B cell (primary cell): Measurements from ENCODE around the gene KRTAP10-8. TPM values are rescaled to one million over a fixed set of nuclear protein-coding genes. Genes with fewer than 3 reads are reported as not detected.

Source experiments
- ATAC-seq: fragments of 200-7000 bp; cut with Tn5 transposase; one replicate; pipeline ENCODE4 v1.10.0; 2021; ENCODE audit warnings: low read depth, mild to moderate bottlenecking, moderate number of reproducible peaks, moderate library complexity
- CTCF ChIA-PET: fragments of 350-600 bp; sonication (Branson Sonifier 250); formaldehyde crosslinking; loops from one replicate; lab custom pipeline; 2021; ENCODE audit warnings: antibody characterized with exemption, inconsistent platforms; lab: Charles Lee
- POLR2A ChIA-PET: fragments of 350-600 bp; sonication (Branson Sonifier 250); formaldehyde crosslinking; loops from one replicate; lab custom pipeline; 2021; ENCODE audit warnings: antibody characterized with exemption; lab: Charles Lee
- DNase-seq: peaks from one replicate; pipeline ENCODE4 v3.0.0; 2013
- H2AFZ ChIP-seq: 2 replicates; pipeline ENCODE4 v1.6.1; 2012; ENCODE audit warnings: mild to moderate bottlenecking, low read depth, low read length; ENCODE audit not compliant: insufficient read depth, poor library complexity, severe bottlenecking
- H3K27ac ChIP-seq, 2 donors: 1 replicate in 1 of 2; 2 replicates in 1 of 2; pipeline ENCODE4 v1.5.1; 2012 to 2013; ENCODE audit warnings: low read length in 2 of 2, mild to moderate bottlenecking in 2 of 2, moderate library complexity in 1 of 2
- H3K27me3 ChIP-seq, 4 experiments: fragments of 200-600 bp in 1 of 4; sonication (generic) in 1 of 4; replicated peaks in 1 of 4; 1 replicate in 2 of 4; 2 replicates in 2 of 4; pipeline versions ENCODE4 v1.6.1 to v1.7.0; 2013 to 2016; ENCODE audit warnings: low read length in 3 of 4, mild to moderate bottlenecking in 2 of 4, mixed read lengths in 1 of 4, moderate library complexity in 1 of 4; ENCODE audit not compliant: insufficient read depth in 4 of 4, control insufficient read depth in 3 of 4; ENCODE audit errors: control extremely low read depth in 1 of 4
- H3K36me3 ChIP-seq, 2 experiments: replicated peaks in 1 of 2; 1 replicate in 1 of 2; 2 replicates in 1 of 2; pipeline versions ENCODE4 v1.6.1 to v1.7.1; 2013; ENCODE audit warnings: low read length in 1 of 2; ENCODE audit not compliant: insufficient read depth in 2 of 2, control insufficient read depth in 1 of 2; ENCODE audit errors: control extremely low read depth in 1 of 2, extremely low read depth in 1 of 2
- H3K4me1 ChIP-seq, 2 donors: fragments of 200-600 bp in 1 of 2; sonication (generic) in 1 of 2; 1 replicate in 1 of 2; 2 replicates in 1 of 2; pipeline versions ENCODE4 v1.5.1 to v1.6.1; 2013 to 2017; ENCODE audit warnings: low read length in 2 of 2; ENCODE audit not compliant: control insufficient read depth in 2 of 2, insufficient read depth in 2 of 2
- H3K4me2 ChIP-seq: replicated peaks from 2 replicates; pipeline ENCODE3; 2012; ENCODE audit warnings: mild to moderate bottlenecking, low read depth, low read length; ENCODE audit not compliant: poor library complexity, severe bottlenecking
- H3K4me3 ChIP-seq, 5 experiments: fragments of 200-600 bp in 1 of 5; sonication (generic) in 1 of 5; 1 replicate in 3 of 5; 2 replicates in 2 of 5; pipeline versions ENCODE4 v1.5.1 to v1.7.0; 2011 to 2016; ENCODE audit warnings: low read length in 4 of 5, mild to moderate bottlenecking in 4 of 5, low read depth in 2 of 5, control low read depth in 1 of 5, moderate library complexity in 1 of 5; ENCODE audit not compliant: insufficient read depth in 1 of 5; ENCODE audit errors: control extremely low read depth in 1 of 5, extremely low read depth in 1 of 5
- H3K79me2 ChIP-seq: fragments of 200-600 bp; sonication (generic); one replicate; pipeline ENCODE4 v1.6.0; 2016; ENCODE audit warnings: low read length; ENCODE audit not compliant: control insufficient read depth, insufficient read depth
- H3K9ac ChIP-seq: fragments of 200-600 bp; sonication (generic); 2 replicates; pipeline ENCODE4 v1.6.1; 2017; ENCODE audit warnings: mild to moderate bottlenecking, low read length, moderate library complexity
- H3K9me3 ChIP-seq, 3 donors: one replicate each; pipeline versions ENCODE4 v1.6.1 to v1.7.1; 2013; ENCODE audit warnings: low read length in 2 of 3; ENCODE audit not compliant: control insufficient read depth in 2 of 3, insufficient read depth in 1 of 3; ENCODE audit errors: control extremely low read depth in 1 of 3
- H4K20me1 ChIP-seq: 2 replicates; pipeline ENCODE4 v1.6.0; 2012; ENCODE audit warnings: mild to moderate bottlenecking, low read length; ENCODE audit not compliant: insufficient read depth, control insufficient read depth, poor library complexity, severe bottlenecking
- H3K27ac Mint-ChIP-seq: one replicate; pipeline ENCODE4 v1.8.0; 2021; ENCODE audit warnings: mixed read lengths
- H3K27me3 Mint-ChIP-seq: one replicate; pipeline ENCODE4 v1.8.0; 2021; ENCODE audit warnings: mixed read lengths
- H3K4me1 Mint-ChIP-seq: one replicate; pipeline ENCODE4 v1.8.0; 2021; ENCODE audit warnings: mixed read lengths
- H3K4me3 Mint-ChIP-seq: one replicate; pipeline ENCODE4 v1.8.0; 2021; ENCODE audit warnings: mixed read lengths
- H3K9me3 Mint-ChIP-seq: one replicate; pipeline ENCODE4 v1.8.0; 2022; ENCODE audit warnings: mixed read lengths; ENCODE audit not compliant: insufficient read depth
- EZH2 ChIP-seq: IDR thresholded peaks from 2 replicates; pipeline ENCODE4 v1.6.1; 2012; ENCODE audit warnings: borderline replicate concordance, low read depth, mild to moderate bottlenecking, moderate library complexity, low read length; ENCODE audit not compliant: insufficient read depth, poor library complexity, severe bottlenecking
- WGBS: methylation state at CpG from one replicate; pipeline ENCODE4 v1.1.5; 2013; ENCODE audit warnings: missing lambda C conversion rate; ENCODE audit not compliant: insufficient coverage; 5-methylcytosine and 5-hydroxymethylcytosine counted together
- intact Hi-C: fragments of 100-400 bp; cut with micrococcal nuclease; formaldehyde crosslinking; loops from one replicate; pipeline ENCODE4 v1.10.0; 2022
- polyA plus RNA-seq: library from polyadenylated mRNA; depleted of rRNA; stranded (reverse); fragments of >200 nt; gene quantifications from 2 replicates; pipeline ENCODE4 v1.2.3, GENCODE V29; 2012
- total RNA-seq, 2 donors: library from RNA; stranded (reverse); fragments of 120-200 nt in 1 of 2; gene quantifications; 1 replicate in 1 of 2; 2 replicates in 1 of 2; pipeline versions ENCODE4 v1.2.3 to v1.2.4, GENCODE V29; 2013 to 2022
- TF ChIP-seq, protein P1 (sequence below): fragments of 200-600 bp; IDR thresholded peaks from one replicate; pipeline ENCODE4 v1.8.0; 2022; ENCODE audit warnings: antibody characterized with exemption, mild to moderate bottlenecking

The KRTAP10-8 gene
- total and polyA plus RNA-seq, 2 donors (not counting 1 experiment from before 2014, with no cell fraction given) = not detected

DNA sequence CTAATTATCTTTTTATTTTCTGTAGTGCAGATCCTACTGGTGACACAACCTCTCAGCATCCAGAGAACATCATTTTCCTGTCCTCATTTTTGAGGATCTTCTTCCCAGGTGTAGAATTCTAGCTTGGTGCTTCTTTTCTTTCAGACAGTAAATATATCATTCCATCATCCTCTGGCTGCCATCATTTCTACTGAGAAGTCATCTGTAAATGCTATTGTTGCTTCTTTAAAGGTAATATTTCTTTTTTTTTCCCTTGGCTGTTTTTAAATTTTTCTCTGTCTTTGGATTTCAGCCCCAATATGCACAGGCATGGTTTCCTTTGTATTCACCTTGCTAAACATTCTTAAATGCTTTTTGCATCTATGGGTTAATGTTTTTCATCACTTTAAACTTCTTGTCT lies 11.7 kb downstream of the KRTAP10-8 start:
- Histone ChIP-seq H3K9me3 (peaks cover 0 to 31% (median 20%) of the 10 kb centered on the region in 3 donors), H3K36me3 (no peaks in the 10 kb centered on the region), H3K79me2 (no peaks in the 10 kb centered on the region), H3K27ac (no peak overlapping the region), H3K4me3 (no peak overlapping the region), H4K20me1 (no peaks in the 10 kb centered on the region), H3K4me1 (peaks cover 7 to 9% of the 10 kb centered on the region in 2 donors), H3K27me3 (peaks cover 0 to 17% (median 0%) of the 10 kb centered on the region in 4 experiments), H3K4me2 (no peak overlapping the region), H2AFZ (no peak overlapping the region), H3K9ac (no peak overlapping the region)
- Mint-ChIP-seq H3K9me3 (peaks cover 21% of the 10 kb centered on the region), H3K4me3 (no peak overlapping the region), H3K4me1 (peaks cover 8% of the 10 kb centered on the region), H3K27me3 (peaks cover 7% of the 10 kb centered on the region), H3K27ac (no peak overlapping the region)
- ATAC-seq (no peak), DNase-seq (no peak)
- TF ChIP-seq, protein P1, sequence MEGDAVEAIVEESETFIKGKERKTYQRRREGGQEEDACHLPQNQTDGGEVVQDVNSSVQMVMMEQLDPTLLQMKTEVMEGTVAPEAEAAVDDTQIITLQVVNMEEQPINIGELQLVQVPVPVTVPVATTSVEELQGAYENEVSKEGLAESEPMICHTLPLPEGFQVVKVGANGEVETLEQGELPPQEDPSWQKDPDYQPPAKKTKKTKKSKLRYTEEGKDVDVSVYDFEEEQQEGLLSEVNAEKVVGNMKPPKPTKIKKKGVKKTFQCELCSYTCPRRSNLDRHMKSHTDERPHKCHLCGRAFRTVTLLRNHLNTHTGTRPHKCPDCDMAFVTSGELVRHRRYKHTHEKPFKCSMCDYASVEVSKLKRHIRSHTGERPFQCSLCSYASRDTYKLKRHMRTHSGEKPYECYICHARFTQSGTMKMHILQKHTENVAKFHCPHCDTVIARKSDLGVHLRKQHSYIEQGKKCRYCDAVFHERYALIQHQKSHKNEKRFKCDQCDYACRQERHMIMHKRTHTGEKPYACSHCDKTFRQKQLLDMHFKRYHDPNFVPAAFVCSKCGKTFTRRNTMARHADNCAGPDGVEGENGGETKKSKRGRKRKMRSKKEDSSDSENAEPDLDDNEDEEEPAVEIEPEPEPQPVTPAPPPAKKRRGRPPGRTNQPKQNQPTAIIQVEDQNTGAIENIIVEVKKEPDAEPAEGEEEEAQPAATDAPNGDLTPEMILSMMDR = no peak
- TF ChIP-seq EZH2 = no peak
- intact Hi-C loops = no loop called here
- ChIA-PET POLR2A (no interaction called here), CTCF (no interaction called here)

DNA sequence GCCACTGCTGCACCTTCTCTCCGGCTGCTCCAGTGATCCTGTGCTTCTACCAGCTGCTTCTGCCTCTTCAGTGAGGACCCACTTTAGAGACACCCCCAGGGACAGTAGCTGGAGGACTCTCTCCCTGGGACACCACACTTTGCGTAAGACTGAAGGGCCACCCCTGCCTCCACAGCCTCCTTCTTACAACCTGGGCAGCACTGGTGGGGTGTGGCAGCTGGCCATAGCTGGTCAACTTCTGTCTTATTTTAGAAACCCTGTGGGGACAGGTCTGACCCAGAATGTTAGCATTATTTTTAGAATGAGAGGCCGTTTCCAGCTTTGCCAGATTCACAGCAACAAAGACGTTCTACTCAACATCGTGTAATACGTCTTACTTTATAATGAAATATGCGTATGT lies 13.9 kb downstream of the KRTAP10-8 start:
- H3K27me3 ChIP-seq = peaks cover 0 to 20% (median 0%) of the 10 kb centered on the region in 4 experiments
- ChIA-PET POLR2A (no interaction called here), CTCF (no interaction called here)
- intact Hi-C loops = no loop called here
- peaks cover 2 to 3% of the 10 kb centered on the region in 2 donors for H3K4me1 ChIP-seq
- H4K20me1 ChIP-seq = no peaks in the 10 kb centered on the region
- no peaks in the 10 kb centered on the region for H3K36me3 ChIP-seq
- Mint-ChIP-seq H3K27me3 (peaks cover 7% of the 10 kb centered on the region), H3K9me3 (peaks cover 18% of the 10 kb centered on the region), H3K4me3 (no peak overlapping the region), H3K4me1 (peaks cover 4% of the 10 kb centered on the region), H3K27ac (no peak overlapping the region)
- ATAC-seq (no peak), DNase-seq (no peak)
- WGBS = 100% methylated on average over 2 of the region's 7 CpGs
- H3K4me3 ChIP-seq = no peak overlapping the region
- H2AFZ ChIP-seq = no peak overlapping the region
- no peak for TF ChIP-seq EZH2
- TF ChIP-seq, protein P1 = no peak
- H3K4me2 ChIP-seq = no peak overlapping the region
- H3K27ac ChIP-seq = no peak overlapping the region
- H3K9ac ChIP-seq = no peak overlapping the region
- peaks cover 0 to 49% (median 24%) of the 10 kb centered on the region in 3 donors for H3K9me3 ChIP-seq
- H3K79me2 ChIP-seq = no peaks in the 10 kb centered on the region
